ENCODE results near the gene LYPD6.
"Not testable (repeated sequence)": the region's sequence is repeated elsewhere in the genome, so short reads cannot be mapped to it uniquely, and the experiment has no call there.

DNA sequence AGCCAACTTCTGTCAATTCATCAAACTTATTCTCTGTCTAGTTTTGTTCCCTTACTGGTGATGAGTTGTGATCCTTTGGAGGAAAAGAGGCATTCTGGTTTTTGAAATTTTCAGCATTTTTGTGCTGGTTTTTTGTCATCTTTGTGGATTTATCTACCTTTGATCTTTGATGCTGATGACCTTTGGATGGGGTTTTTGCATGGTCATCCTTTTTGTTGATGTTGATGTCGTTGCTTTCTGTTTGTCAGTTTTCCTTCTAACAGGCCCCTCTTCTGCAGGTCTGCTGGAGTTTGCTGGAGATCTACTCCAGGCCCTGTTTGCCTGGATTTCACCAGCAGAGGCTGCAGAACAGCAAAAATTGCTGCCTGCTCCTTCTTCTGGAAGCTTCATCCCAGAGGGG, 168.8 kb downstream of the LYPD6 start:
- TF ChIP-seq, protein P1, sequence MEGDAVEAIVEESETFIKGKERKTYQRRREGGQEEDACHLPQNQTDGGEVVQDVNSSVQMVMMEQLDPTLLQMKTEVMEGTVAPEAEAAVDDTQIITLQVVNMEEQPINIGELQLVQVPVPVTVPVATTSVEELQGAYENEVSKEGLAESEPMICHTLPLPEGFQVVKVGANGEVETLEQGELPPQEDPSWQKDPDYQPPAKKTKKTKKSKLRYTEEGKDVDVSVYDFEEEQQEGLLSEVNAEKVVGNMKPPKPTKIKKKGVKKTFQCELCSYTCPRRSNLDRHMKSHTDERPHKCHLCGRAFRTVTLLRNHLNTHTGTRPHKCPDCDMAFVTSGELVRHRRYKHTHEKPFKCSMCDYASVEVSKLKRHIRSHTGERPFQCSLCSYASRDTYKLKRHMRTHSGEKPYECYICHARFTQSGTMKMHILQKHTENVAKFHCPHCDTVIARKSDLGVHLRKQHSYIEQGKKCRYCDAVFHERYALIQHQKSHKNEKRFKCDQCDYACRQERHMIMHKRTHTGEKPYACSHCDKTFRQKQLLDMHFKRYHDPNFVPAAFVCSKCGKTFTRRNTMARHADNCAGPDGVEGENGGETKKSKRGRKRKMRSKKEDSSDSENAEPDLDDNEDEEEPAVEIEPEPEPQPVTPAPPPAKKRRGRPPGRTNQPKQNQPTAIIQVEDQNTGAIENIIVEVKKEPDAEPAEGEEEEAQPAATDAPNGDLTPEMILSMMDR (IDR thresholded peaks at IDR 0.05; ENCODE audit: borderline replicate concordance, extremely low read depth, low read length, poor library complexity, severe bottlenecking), result not testable (repeated sequence)
- TF ChIP-seq EZH2 (IDR thresholded peaks at IDR 0.05; ENCODE audit: borderline replicate concordance, low read depth, low read length, severe bottlenecking), result not testable (repeated sequence)
